ENCODE data around the gene KDM1A. TPM values are rescaled to one million over a fixed set of nuclear protein-coding genes. Genes with fewer than 3 reads are reported as not detected.

Gene KDM1A
- total and polyA plus RNA-seq, 10 of the 15 experiments (the other 5 are each of a cell fraction or from before 2014, with no cell fraction given) = 39.2 to 118 (median 98.9) TPM

DNA sequence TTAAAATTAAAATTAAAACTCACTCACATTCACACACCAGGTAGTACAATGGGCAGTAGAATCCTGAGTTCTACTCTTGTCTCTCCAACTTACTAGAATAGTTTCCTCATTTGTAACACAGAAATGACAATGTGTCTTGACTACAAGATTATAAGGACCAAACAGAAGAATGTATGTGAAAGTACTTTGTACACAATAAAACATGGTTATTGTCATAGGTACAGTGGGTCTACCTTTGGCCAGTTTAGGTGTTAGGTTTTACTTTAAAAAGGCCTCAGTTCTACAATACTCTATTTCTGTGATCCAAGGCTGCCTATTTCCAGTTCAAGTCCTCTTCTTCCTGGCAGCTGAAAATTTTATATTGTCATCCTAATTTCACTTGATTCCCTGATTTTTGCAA, 99.1 kb downstream of the KDM1A start (continued):
- TF ChIP-seq FOXM1 (IDR thresholded peaks at IDR 0.05; ENCODE audit: low read depth, low read length) = no peak
- no peak for TF ChIP-seq WRNIP1 (IDR thresholded peaks at IDR 0.05; ENCODE audit: borderline replicate concordance, low read depth, low read length)

DNA sequence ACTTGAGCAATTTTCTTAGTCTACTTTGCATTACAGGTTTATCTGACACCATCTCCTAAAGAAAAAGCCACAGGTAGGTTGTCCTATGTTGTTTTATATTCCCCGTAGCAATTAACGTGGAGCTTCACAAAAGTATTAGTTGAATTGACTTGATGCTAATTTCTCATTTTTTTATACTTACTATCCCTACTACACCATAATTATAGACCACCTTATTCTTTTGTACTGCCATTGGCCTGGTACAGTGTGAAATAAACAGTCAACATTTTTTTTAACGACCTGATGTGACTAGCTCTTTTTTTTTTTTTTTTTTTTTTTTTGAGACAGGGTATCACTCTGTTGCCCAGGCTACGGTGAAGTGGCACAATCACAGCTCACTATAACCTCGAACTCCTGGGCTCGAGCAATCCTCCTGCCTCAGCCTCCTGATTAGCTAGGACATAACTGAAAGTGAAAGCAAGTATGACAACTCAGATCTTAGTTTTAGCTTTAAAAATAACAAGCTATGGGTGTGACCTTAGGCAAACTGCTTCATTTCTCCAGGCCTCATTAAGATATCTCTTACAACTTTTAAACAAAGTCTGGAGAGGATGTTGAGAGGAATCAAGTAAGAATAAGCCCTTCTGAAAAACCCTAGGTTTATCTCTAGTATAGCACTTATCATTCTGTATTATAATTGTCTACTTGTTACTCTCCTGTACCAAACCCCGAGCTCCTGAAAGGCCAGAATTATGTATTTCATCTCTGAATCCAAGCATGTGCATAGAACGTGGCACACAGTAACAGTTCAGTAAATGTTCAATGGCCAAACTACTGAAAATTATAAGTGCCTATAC, 99.9 kb downstream of the KDM1A start:
- ChIA-PET SMC1A (ENCODE audit: uncharacterized antibody, unreplicated experiment) (interaction anchor here (1.0 to 17.6 kb wide), 11 partner anchors 8 to 98 kb away, joined by 3 to 199 read pairs (median 5); no protein-coding TSS in a partner anchor), POLR2A (interaction anchor here (0.6 to 1.2 kb wide), 7 partner anchors 9 to 94 kb away, joined by 3 to 7 read pairs (median 5); no protein-coding TSS in a partner anchor), RAD21 (ENCODE audit: unreplicated experiment) (interaction anchor here (0.6 to 2.4 kb wide), 7 partner anchors 8 to 64 kb away, joined by 3 to 14 read pairs (median 3); no protein-coding TSS in a partner anchor), CTCF (interaction anchor here (0.5 to 5.4 kb wide), 12 partner anchors 9 to 1015 kb away, joined by 3 to 42 read pairs (median 4); no protein-coding TSS in a partner anchor)
- no peaks in the 10 kb centered on the region for H4K20me1 ChIP-seq (ENCODE audit: control insufficient read depth, insufficient read depth)
- peak; percentile 27 for FAIRE-seq
- peak; percentile 40 for ATAC-seq
- H3K9me3 ChIP-seq (replicated peaks; ENCODE audit: control insufficient read depth, insufficient read depth, low read length) = no peaks in the 10 kb centered on the region; the same call in 2 of the 3 replicates
- H3K79me2 ChIP-seq (ENCODE audit: control insufficient read depth, insufficient read depth, low read length) = peaks cover 36% of the 10 kb centered on the region
- no TSS peak for BruUV-seq (replicated peaks)
- H3K4me2 ChIP-seq (ENCODE audit: control insufficient read depth, insufficient read depth) = peak overlapping the region; percentile 59; the same call in 1 of the 2 replicates
- TF ChIP-seq KDM1A (IDR thresholded peaks at IDR 0.05; ENCODE audit: borderline replicate concordance) = no peak
- no peak overlapping the region for H3K4me3 ChIP-seq
- no peaks in the 10 kb centered on the region for H3K27me3 ChIP-seq (replicated peaks in 1 of 2; ENCODE audit: control insufficient read depth in 2 of 2, insufficient read depth in 2 of 2, low read length in 1 of 2)
- 0 out of 2 replicates have a peak overlapping the region, but pooled peaks have one; percentile 28 for H3K27ac ChIP-seq (ENCODE audit: control insufficient read depth, insufficient read depth)
- H3K9ac ChIP-seq (ENCODE audit: control insufficient read depth, insufficient read depth, low read length) = no peak overlapping the region
- intact Hi-C loops (cut with micrococcal nuclease; ENCODE audit: unreplicated experiment) (no loop called here), in situ Hi-C loops (cut with MboI) (no loop called here)
- 71% methylated on average over 7 of the region's 8 CpGs for WGBS (ENCODE audit: insufficient coverage, insufficient replicate concordance, low lambda C conversion rate, missing lambda C conversion rate)
- peaks cover 50% of the 10 kb centered on the region for H3K4me1 ChIP-seq (ENCODE audit: control insufficient read depth, insufficient read depth, low read length)
- DNase-seq (ENCODE audit: low read depth, low spot score) = no peak
- H3K36me3 ChIP-seq (ENCODE audit: control insufficient read depth in 2 of 2, insufficient read depth in 2 of 2, low read length in 1 of 2) = no peaks in the 10 kb centered on the region
- no peak overlapping the region for H2AFZ ChIP-seq (ENCODE audit: control insufficient read depth, low read depth, low read length)

Measured in GM12878 (cell line).